ENCODE data around the gene ENTREP1.

ENTREP1 gene

DNA sequence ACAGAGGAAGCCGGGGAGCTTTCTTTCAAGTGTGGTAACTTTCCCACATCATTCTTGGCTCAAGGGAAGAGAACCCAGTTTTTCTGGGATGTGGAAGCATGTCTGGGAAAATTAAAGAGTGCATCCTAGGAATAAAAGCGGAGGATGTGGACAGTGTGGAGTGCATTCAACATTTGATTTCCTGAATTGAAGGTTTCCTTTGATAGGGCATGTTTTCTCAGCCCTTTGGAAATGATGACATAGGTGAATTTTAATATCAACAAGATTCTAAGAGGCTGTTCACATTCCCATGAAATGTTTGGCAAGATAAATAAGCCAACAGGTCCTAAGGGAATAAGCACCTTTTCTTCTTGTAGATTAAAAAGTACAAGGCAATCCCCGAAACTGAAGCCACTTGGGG is 63.6 kb downstream of the ENTREP1 start:
- TF ChIP-seq, protein P1, sequence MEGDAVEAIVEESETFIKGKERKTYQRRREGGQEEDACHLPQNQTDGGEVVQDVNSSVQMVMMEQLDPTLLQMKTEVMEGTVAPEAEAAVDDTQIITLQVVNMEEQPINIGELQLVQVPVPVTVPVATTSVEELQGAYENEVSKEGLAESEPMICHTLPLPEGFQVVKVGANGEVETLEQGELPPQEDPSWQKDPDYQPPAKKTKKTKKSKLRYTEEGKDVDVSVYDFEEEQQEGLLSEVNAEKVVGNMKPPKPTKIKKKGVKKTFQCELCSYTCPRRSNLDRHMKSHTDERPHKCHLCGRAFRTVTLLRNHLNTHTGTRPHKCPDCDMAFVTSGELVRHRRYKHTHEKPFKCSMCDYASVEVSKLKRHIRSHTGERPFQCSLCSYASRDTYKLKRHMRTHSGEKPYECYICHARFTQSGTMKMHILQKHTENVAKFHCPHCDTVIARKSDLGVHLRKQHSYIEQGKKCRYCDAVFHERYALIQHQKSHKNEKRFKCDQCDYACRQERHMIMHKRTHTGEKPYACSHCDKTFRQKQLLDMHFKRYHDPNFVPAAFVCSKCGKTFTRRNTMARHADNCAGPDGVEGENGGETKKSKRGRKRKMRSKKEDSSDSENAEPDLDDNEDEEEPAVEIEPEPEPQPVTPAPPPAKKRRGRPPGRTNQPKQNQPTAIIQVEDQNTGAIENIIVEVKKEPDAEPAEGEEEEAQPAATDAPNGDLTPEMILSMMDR (IDR thresholded peaks at IDR 0.05): no peak

DNA sequence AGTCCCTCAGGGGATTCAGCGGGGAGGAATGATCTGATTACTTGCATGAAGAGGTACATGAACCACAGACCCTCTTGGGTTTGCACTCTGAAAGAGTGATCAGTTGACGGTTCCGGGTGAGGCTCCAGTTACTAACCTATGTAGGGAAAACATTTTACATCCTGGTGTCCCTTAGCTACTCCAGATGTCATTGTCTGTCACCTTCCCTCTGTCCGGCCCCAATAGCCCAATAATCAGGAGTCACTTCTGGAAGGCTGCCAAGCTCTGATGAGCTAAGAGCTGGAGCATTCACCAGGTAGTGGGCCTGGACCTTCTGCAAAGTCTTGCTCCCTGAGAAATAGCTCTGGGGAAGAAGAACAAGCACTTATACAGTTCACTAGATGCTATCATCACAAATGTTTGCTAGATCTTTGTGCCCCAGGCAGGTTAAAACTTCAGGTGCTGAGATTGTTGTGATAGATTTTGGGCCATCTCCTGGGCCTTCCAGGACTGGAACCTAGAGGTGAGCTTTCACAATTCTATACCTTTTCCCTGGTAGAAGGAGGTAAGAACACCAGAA is 64.5 kb downstream of the ENTREP1 start:
- TF ChIP-seq, protein P1 (IDR thresholded peaks at IDR 0.05): no peak

DNA sequence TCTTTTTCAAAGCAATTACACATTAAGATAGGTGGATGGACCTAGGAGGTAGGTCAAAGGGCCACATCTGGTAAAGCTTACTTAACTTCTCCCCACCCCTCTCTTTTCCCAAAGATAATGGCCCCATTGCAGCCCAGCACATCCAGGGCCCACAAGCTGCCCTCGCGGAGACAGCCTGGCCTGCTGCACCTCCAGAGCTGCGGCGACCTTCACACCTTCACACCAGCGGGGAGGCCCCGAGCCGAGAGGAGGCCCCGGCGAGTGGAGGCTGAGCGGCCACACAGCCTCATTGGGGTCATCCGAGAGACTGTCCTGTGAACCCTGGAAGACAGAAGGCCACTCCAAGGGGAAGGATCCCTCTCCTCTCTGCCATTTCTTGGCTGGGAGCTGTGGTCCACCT is 66.5 kb downstream of the ENTREP1 start:
- TF ChIP-seq, protein P1 (IDR thresholded peaks at IDR 0.05): no peak

DNA sequence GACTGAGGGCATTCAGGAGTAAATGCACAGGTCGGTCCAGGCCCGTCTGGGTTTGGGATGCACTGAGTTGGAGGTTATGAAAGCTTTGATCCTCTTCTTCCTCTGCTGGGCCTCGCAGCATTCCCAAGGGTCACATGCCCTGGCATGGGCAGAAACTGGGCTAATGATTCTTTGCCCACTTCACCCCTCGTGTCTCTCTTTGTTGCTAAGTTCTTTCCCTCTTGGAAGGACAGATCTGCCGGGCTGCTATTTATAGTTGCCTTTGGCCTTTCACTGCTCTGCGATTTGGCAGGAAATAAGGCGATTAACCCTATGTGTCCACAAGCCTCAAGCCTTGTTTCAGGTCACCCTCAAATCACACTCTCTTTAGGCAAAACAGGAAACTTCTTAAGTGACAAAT is 66.9 kb downstream of the ENTREP1 start:
- TF ChIP-seq, protein P1 (IDR thresholded peaks at IDR 0.05): no peak

DNA sequence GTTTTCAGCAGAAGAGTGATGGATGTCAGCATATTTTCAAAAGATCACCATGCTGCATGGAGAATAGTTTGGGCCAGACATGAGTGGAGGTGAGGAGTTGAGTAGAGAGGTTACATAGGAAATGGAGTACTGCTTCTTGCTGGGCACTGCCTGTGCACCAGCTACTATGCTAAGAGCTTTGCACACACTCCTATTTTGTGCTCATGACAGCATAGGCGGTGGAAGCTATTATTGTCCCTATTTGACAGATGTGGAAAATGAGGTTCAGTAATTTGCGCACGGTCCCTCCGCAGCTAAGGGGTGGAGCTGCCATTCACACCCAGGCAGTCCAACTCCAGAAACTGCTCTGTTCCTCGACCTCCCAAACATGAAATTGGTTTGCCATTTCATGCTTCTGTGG is 67.8 kb downstream of the ENTREP1 start:
- TF ChIP-seq, protein P1 (IDR thresholded peaks at IDR 0.05): no peak

DNA sequence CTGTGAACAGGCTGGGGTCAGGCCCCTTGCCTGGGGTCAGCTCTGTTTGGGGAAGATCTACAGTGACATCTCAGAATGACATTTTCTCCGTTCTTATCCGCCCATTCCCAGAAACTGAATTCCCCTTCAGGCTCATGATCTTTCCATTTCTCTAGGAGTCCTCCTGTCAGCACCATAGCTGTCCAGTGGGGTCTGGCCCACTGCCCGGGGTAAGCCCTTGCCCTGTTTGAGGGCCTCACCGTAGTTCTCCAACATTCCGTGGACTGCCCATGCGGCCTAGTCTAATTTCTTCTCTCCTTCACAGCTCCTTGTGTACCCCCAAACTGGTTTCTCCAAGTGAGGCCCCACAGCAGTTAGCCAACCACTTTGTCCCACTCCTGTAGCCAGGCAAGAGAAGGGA is 68.4 kb downstream of the ENTREP1 start:
- TF ChIP-seq, protein P1 (IDR thresholded peaks at IDR 0.05): no peak

DNA sequence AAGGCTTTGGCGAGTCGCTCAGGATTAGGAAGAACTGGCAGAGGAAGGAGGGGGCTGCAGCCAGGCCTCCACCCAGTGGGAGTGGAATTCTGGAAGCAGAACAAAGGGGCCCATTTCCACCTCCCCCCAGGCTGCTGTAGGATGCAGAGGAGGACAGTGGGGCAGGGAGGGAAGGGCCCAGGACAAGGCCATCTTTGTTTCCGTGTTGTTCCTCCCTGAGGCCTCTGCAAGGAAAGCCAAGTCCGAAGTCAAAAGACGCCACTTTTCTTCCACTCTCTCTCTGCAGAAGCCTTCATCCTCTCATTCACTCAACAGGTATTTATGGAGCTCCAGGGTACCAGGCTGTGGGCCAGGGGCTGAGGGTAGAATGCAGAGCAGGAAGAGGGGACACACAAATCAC is 70.7 kb downstream of the ENTREP1 start:
- TF ChIP-seq, protein P1 (IDR thresholded peaks at IDR 0.05): no peak

DNA sequence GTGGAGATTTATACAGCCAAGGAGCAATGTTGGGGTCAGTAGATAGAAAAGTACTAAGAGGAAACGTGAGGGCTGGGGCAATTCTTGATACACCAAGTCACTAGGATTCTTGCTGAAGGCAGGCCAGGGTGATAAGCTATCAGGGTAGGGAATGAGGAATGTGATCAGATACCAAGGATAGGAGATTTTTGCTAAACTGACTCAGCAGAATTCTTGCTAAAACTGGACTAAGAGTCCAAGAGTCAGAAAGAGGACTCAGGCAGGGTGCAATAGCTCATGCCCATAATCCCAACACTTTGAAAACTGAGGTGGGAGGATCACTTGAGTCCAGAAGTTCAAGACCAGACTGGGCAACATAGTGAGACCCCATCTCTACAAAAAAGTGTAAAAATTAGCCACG is 71.7 kb downstream of the ENTREP1 start:
- TF ChIP-seq, protein P1 (IDR thresholded peaks at IDR 0.05): no peak
